Right lobe of liver (tissue), 4 donors: ENCODE measurements around the gene C10orf105.

Experiments used
- POLR2A ChIP-seq: fragments of 450-650 bp; IDR thresholded peaks from one replicate; pipeline ENCODE4 v1.6.1; 2017; ENCODE audit warnings: antibody characterized with exemption, mild to moderate bottlenecking
- TF ChIP-seq, protein P1 (sequence below), 4 donors: fragments of 200-600 bp in 3 of 4; fragments of 450-650 bp in 1 of 4; IDR thresholded peaks; one replicate each; pipeline versions ENCODE4 v1.5.1 to v1.8.0; 2016 to 2022; ENCODE audit warnings: antibody characterized with exemption in 4 of 4, mild to moderate bottlenecking in 2 of 4
- donor health status: DM: no; HTN: no; CAD: no.
- donor health status: DM: no; HTN: no; CAD: no.
- donor health status: DM: no; HTN: yes; CAD: no.

DNA sequence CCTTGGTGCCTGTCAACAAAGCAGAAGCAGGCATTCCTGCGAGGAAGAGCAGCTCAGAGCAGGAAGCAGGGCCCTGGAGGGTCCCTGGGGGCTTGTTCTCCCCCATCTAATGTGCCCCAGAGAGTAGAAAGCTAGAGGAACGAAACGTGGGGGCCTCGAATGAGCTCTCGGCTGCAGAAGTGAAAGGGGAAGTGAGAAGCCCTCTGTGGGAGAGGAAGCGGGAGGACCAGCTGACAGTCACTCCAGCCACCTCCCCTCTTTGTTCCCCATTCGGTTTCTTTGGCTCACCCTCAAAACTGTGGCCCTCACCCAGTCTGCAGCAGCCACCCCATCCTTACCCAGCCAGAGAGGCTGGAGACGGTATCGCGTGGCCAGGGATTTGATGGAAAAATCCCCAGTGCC lies 25.0 kb downstream of the C10orf105 start:
- no peak for TF ChIP-seq POLR2A
- TF ChIP-seq, protein P1, sequence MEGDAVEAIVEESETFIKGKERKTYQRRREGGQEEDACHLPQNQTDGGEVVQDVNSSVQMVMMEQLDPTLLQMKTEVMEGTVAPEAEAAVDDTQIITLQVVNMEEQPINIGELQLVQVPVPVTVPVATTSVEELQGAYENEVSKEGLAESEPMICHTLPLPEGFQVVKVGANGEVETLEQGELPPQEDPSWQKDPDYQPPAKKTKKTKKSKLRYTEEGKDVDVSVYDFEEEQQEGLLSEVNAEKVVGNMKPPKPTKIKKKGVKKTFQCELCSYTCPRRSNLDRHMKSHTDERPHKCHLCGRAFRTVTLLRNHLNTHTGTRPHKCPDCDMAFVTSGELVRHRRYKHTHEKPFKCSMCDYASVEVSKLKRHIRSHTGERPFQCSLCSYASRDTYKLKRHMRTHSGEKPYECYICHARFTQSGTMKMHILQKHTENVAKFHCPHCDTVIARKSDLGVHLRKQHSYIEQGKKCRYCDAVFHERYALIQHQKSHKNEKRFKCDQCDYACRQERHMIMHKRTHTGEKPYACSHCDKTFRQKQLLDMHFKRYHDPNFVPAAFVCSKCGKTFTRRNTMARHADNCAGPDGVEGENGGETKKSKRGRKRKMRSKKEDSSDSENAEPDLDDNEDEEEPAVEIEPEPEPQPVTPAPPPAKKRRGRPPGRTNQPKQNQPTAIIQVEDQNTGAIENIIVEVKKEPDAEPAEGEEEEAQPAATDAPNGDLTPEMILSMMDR (IDR thresholded peaks at IDR 0.05) = no peak
